Glutamatergic neuron (in vitro differentiated cells): Measurements from ENCODE around the gene SLFNL1. TPM values are rescaled to one million over a fixed set of nuclear protein-coding genes. Genes with fewer than 3 reads are reported as not detected.

Source experiments
- DNase-seq: peaks from one replicate; pipeline ENCODE4 v3.0.0; 2022
- H3K27ac Mint-ChIP-seq: one replicate; pipeline ENCODE4 v1.8.0; 2020; ENCODE audit warnings: mild to moderate bottlenecking, mixed read lengths, inconsistent platforms; ENCODE audit not compliant: unreplicated experiment
- H3K27me3 Mint-ChIP-seq: one replicate; pipeline ENCODE4 v1.8.0; 2020; ENCODE audit warnings: mild to moderate bottlenecking, moderate library complexity, mixed read lengths, inconsistent platforms; ENCODE audit not compliant: unreplicated experiment
- H3K36me3 Mint-ChIP-seq: one replicate; pipeline ENCODE4 v1.8.0; 2020; ENCODE audit warnings: mild to moderate bottlenecking, mixed read lengths, inconsistent platforms; ENCODE audit not compliant: unreplicated experiment
- H3K4me1 Mint-ChIP-seq: one replicate; pipeline ENCODE4 v1.8.0; 2020; ENCODE audit warnings: mild to moderate bottlenecking, low read depth, mixed read lengths, inconsistent platforms; ENCODE audit not compliant: unreplicated experiment
- H3K4me3 Mint-ChIP-seq: one replicate; pipeline ENCODE4 v1.8.0; 2020; ENCODE audit warnings: mild to moderate bottlenecking, mixed read lengths, inconsistent platforms; ENCODE audit not compliant: unreplicated experiment
- H3K9me3 Mint-ChIP-seq: one replicate; pipeline ENCODE4 v1.8.0; 2020; ENCODE audit warnings: mild to moderate bottlenecking, moderate library complexity, mixed read lengths, inconsistent platforms; ENCODE audit not compliant: unreplicated experiment
- CTCF ChIP-seq: fragments of 200-600 bp; sonication (generic); IDR thresholded peaks from one replicate; pipeline ENCODE4 v1.5.0; 2021; ENCODE audit not compliant: partially characterized antibody, unreplicated experiment
- total RNA-seq: library from RNA; stranded (reverse); fragmentation: NEBNext Ultra II Directional; extraction: Animal tissue kit (Norgen Biotek cat#: 25700); gene quantifications from one replicate; pipeline ENCODE4 v1.2.1, GENCODE V29; 2021; ENCODE audit not compliant: unreplicated experiment

The SLFNL1 gene
- total RNA-seq, 1 donor from 2014 or later, result 0.20 TPM

- Mint-ChIP-seq H3K27me3 (no peaks in the 10 kb centered on the region), H3K4me1 (peaks cover 46% of the 10 kb centered on the region), H3K36me3 (peaks cover 5% of the 10 kb centered on the region), H3K4me3 (no peak overlapping the region), H3K9me3 (peaks cover 6% of the 10 kb centered on the region), H3K27ac (no peak overlapping the region)
- no peak for TF ChIP-seq CTCF
- DNase-seq, result no peak
These were observed 32.5 kb downstream of the SLFNL1 start for GRCh38 chr1:40989066-40989465.

- Mint-ChIP-seq H3K4me3 (no peak overlapping the region), H3K27ac (no peak overlapping the region), H3K9me3 (peaks cover 6% of the 10 kb centered on the region), H3K36me3 (peaks cover 5% of the 10 kb centered on the region), H3K27me3 (no peaks in the 10 kb centered on the region), H3K4me1 (peaks cover 51% of the 10 kb centered on the region)
- no peak for DNase-seq
- no peak for TF ChIP-seq CTCF
These were observed 33.2 kb downstream of the SLFNL1 start for GRCh38 chr1:40988280-40988679.

GRCh38 chr1:40987439-40988276 lies 33.9 kb downstream of the SLFNL1 start:
- Mint-ChIP-seq H3K36me3 (peaks cover 5% of the 10 kb centered on the region), H3K27me3 (no peaks in the 10 kb centered on the region), H3K27ac (peak overlapping the region; percentile 95), H3K9me3 (peaks cover 6% of the 10 kb centered on the region), H3K4me1 (peaks cover 53% of the 10 kb centered on the region), H3K4me3 (peak overlapping the region; percentile 49)
- no peak for DNase-seq
- TF ChIP-seq CTCF, result no peak

GRCh38 chr1:40986956-40987355 lies 34.6 kb downstream of the SLFNL1 start:
- no peaks in the 10 kb centered on the region for H3K27me3 Mint-ChIP-seq
- peaks cover 6% of the 10 kb centered on the region for H3K9me3 Mint-ChIP-seq
- no peak for TF ChIP-seq CTCF
- peaks cover 1% of the 10 kb centered on the region for H3K36me3 Mint-ChIP-seq
- peak overlapping the region; percentile 95 for H3K27ac Mint-ChIP-seq
- DNase-seq, result no peak
- peaks cover 58% of the 10 kb centered on the region for H3K4me1 Mint-ChIP-seq
- peak overlapping the region; percentile 78 for H3K4me3 Mint-ChIP-seq

- no peaks in the 10 kb centered on the region for H3K27me3 Mint-ChIP-seq
- DNase-seq, result no peak
- peak overlapping the region; percentile 95 for H3K27ac Mint-ChIP-seq
- H3K4me1 Mint-ChIP-seq, result peaks cover 60% of the 10 kb centered on the region
- no peak for TF ChIP-seq CTCF
- peaks cover 6% of the 10 kb centered on the region for H3K9me3 Mint-ChIP-seq
- H3K36me3 Mint-ChIP-seq, result no peaks in the 10 kb centered on the region
- H3K4me3 Mint-ChIP-seq, result peak overlapping the region; percentile 78
These were observed 35.2 kb downstream of the SLFNL1 start for GRCh38 chr1:40986328-40986783.
